Heart right ventricle (tissue), 16 donors: ENCODE data around the gene CDK5RAP2. TPM values are rescaled to one million over a fixed set of nuclear protein-coding genes. Genes with fewer than 3 reads are reported as not detected.
"Not testable (repeated sequence)": the region's sequence is repeated elsewhere in the genome, so short reads cannot be mapped to it uniquely, and the experiment has no call there.

Source experiments
- ATAC-seq, 8 donors: fragments of 200-7000 bp; cut with Tn5 transposase; one replicate each; pipeline ENCODE4 v1.9.1; 2020; ENCODE audit warnings: mild to moderate bottlenecking in 8 of 8, moderate library complexity in 8 of 8, moderate number of reproducible peaks in 1 of 8
- DNase-seq, 2 donors: peaks; one replicate each; pipeline ENCODE4 v3.0.0-alpha.2; 2020
- H3K27ac ChIP-seq, 10 donors: fragments of 200-600 bp; sonication (generic) in 2 of 10; one replicate each; pipeline versions ENCODE4 v1.5.0 to v1.8.0; 2020 to 2022; ENCODE audit warnings: mild to moderate bottlenecking in 3 of 10
- H3K27me3 ChIP-seq, 7 donors: fragments of 200-600 bp; one replicate each; pipeline ENCODE4 v1.8.0; 2021 to 2022; ENCODE audit warnings: mild to moderate bottlenecking in 2 of 7
- H3K36me3 ChIP-seq, 9 donors: fragments of 200-600 bp; sonication (generic) in 1 of 9; one replicate each; pipeline versions ENCODE4 v1.5.0 to v1.8.0; 2020 to 2022; ENCODE audit warnings: mild to moderate bottlenecking in 2 of 9
- H3K4me1 ChIP-seq, 9 donors: fragments of 200-600 bp; sonication (generic) in 1 of 9; one replicate each; pipeline versions ENCODE4 v1.5.0 to v1.8.0; 2020 to 2022; ENCODE audit warnings: mild to moderate bottlenecking in 4 of 9
- H3K4me3 ChIP-seq, 10 donors: fragments of 200-600 bp; sonication (generic) in 2 of 10; one replicate each; pipeline versions ENCODE4 v1.5.0 to v1.8.0; 2020 to 2022; ENCODE audit warnings: mild to moderate bottlenecking in 7 of 10, moderate library complexity in 2 of 10
- H3K9me3 ChIP-seq, 11 donors: fragments of 200-600 bp in 10 of 11; sonication (generic) in 2 of 11; one replicate each; pipeline versions ENCODE4 v1.5.0 to v1.8.0; 2013 to 2022; ENCODE audit warnings: mild to moderate bottlenecking in 2 of 11, control low read depth in 1 of 11, moderate library complexity in 1 of 11
- CTCF ChIP-seq, 9 donors: fragments of 200-600 bp; sonication (generic) in 2 of 9; IDR thresholded peaks; one replicate each; pipeline versions ENCODE4 v1.5.0 to v1.8.0; 2021 to 2022; ENCODE audit warnings: antibody characterized with exemption in 9 of 9, mild to moderate bottlenecking in 5 of 9, moderate library complexity in 1 of 9
- WGBS, 2 donors: extraction: QIAGEN DNeasy Blood & Tissue Kit; methylation state at CpG; one replicate each; pipeline ENCODE4 v1.1.7; 2013; ENCODE audit warnings: inconsistent platforms in 1 of 2; 5-methylcytosine and 5-hydroxymethylcytosine counted together
- intact Hi-C, 10 donors: fragments of 100-400 bp; cut with DNase I; formaldehyde crosslinking; loops; one replicate each; pipeline versions ENCODE4 v1.11.1 to v1.14.2; 2022
- polyA plus RNA-seq, 2 donors: library from polyadenylated mRNA; stranded (reverse); fragments of 200-250 nt; gene quantifications; one replicate each; pipeline ENCODE4 v1.2.3, GENCODE V29; 2013
- total RNA-seq, 10 donors: library from RNA; stranded (reverse); fragmentation: NEBNext Ultra II Directional in 3 of 10; extraction: Animal tissue kit (Norgen Biotek cat#: 25700) in 3 of 10; gene quantifications; one replicate each; pipeline versions ENCODE4 v1.2.1 to v1.2.4, GENCODE V29; 2021 to 2023
- donor health status: Arrhythmogenic right ventricular cardiomyopathy.
- donor health status: ischemic (EF 13 %, LVEDD 7.1; RV severe dilation, severe dysfunction).
- donor health status: healthy with polysubstance abuse.
- donor health status: DM: no; HTN: yes; CAD: no.
- donor health status: DM: no; HTN: no; CAD: no.
- donor health status: ischemic (EF 25% LVEDD 6.9; RV normal size, moderate dysfunction).
- donor health status: ischemic (EF 25% LVEDD 5.7; RV mildly dilated, moderate dysfunction).
- donor health status: healthy.
- donor health status: DM: yes; HTN: yes; CAD: no.
- donor health status: Ischemic cardiomyopathy.
- donor health status: ischemic (EF 35%, LVEDD 5.7; RV mildly dilated, moderate dysfunction).
- donor health status: nonischemic (EF 11% LVEDD 7.7; RV severe dilation, severe dysfunction).
- donor health status: DM: yes; HTN: yes; CAD: no.
- donor health status: PGD.
- donor health status: ischemic (EF 29% LVEDD 5.4; RV normal size, mild dysfunction).
- donor health status: nonischemic (EF 23%, LVEDD 6.1; RV moderate dilation, normal function).

CDK5RAP2 gene
- total and polyA plus RNA-seq, 12 donors, result 21.6 to 80.1 (median 53.4) TPM

DNA sequence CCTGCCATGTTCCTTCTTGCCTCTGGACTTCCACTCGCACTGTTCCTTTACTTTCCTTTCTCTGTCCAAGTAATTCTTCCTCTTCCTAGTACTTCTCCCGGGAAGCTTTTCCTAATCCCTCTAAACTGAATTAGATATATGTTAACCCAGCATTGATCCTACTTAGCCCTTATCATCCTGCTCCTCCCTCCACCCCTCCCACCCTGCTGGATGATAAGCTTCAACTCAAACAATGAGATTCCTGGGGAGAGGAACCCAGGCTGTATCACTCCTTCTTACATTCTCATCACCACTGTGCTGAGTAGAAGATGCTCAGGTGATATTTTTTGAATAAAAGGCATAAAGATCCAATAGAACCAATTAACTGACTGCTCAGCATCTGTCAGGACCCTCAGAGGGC lies 45.7 kb downstream of the CDK5RAP2 start:
- DNase-seq, result no peak
- intact Hi-C loops, result no loop called here
- Histone ChIP-seq H3K27ac (no peak overlapping the region), H3K9me3 (no peaks in the 10 kb centered on the region), H3K4me3 (no peak overlapping the region), H3K4me1 (peaks cover 0 to 19% (median 11%) of the 10 kb centered on the region in 9 donors), H3K27me3 (no peaks in the 10 kb centered on the region), H3K36me3 (peaks cover 0 to 93% (median 23%) of the 10 kb centered on the region in 9 donors)
- no peak for ATAC-seq
- 60 to 73% methylated on average over 2 of the region's 2 CpGs for WGBS, 2 donors
- no peak for TF ChIP-seq CTCF (IDR thresholded peaks at IDR 0.05)

- no peak for TF ChIP-seq CTCF (IDR thresholded peaks at IDR 0.05)
- Histone ChIP-seq H3K4me1 (peaks cover 0 to 11% (median 0%) of the 10 kb centered on the region in 9 donors), H3K9me3 (no peaks in the 10 kb centered on the region), H3K27me3 (no peaks in the 10 kb centered on the region), H3K36me3 (peaks cover 0 to 93% (median 34%) of the 10 kb centered on the region in 9 donors), H3K4me3 (no peak overlapping the region), H3K27ac (no peak overlapping the region)
- intact Hi-C loops, result no loop called here
- DNase-seq (no peak), ATAC-seq (no peak)
- 93 to 95% methylated on average over 10 of the region's 10 CpGs for WGBS, 2 donors
Measured at GRCh38 chr9:120532891-120533290, 47.1 kb downstream of the CDK5RAP2 start.

- DNase-seq (no peak), ATAC-seq (peak in 7 of 8 donors; percentile 20 to 87 (median 74))
- Histone ChIP-seq H3K27ac (no peak overlapping the region), H3K4me1 (peaks cover 0 to 11% (median 0%) of the 10 kb centered on the region in 9 donors), H3K9me3 (no peaks in the 10 kb centered on the region), H3K4me3 (no peak overlapping the region), H3K27me3 (no peaks in the 10 kb centered on the region), H3K36me3 (peaks cover 0 to 93% (median 34%) of the 10 kb centered on the region in 9 donors)
- no peak for TF ChIP-seq CTCF (IDR thresholded peaks at IDR 0.05)
- intact Hi-C loops, result no loop called here
- 69 to 85% methylated on average over 6 of the region's 6 CpGs for WGBS, 2 donors
Measured at GRCh38 chr9:120532475-120532874, 47.5 kb downstream of the CDK5RAP2 start.

DNA sequence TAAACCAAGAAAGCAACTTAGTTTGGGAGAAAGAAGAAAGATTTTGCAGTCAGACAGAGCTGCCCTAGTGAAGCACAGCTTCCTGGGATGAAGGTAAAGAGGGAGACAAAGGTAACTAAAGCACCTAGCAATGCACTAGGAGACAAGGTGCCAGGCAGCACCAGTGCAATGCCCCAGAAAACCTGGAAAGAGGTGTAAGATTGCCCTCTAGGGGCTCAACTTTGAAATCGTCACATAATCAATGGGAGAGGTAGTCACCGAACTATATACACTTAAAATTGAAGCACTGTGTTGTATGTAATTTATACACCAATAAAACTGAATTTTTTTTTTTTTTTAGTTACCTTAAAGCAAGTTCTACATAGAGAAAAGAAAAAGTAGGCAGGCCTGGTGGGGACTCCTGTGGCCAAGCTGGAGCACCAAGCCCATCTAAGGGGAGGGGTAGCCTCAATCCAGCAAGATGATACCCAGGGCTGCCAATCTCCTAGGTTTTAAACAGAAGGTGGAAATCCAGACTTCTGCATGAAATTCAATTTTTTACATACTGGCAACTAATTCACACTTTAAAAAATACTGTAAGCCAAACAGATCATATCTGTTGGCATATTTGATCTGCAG lies 48.2 kb downstream of the CDK5RAP2 start:
- TF ChIP-seq CTCF (IDR thresholded peaks at IDR 0.05), result peak in 7 of 9 donors; percentile 20 to 51 (median 36)
- no peak overlapping the region for H3K4me3 ChIP-seq
- DNase-seq, result no peak
- 70 to 88% methylated on average over 2 of the region's 2 CpGs for WGBS, 2 donors
- intact Hi-C loops, result no loop called here
- H3K9me3 ChIP-seq, result no peaks in the 10 kb centered on the region
- peaks cover 0 to 11% (median 0%) of the 10 kb centered on the region in 9 donors for H3K4me1 ChIP-seq
- H3K27me3 ChIP-seq, result no peaks in the 10 kb centered on the region
- peak in 5 of 8 donors; percentile 45 to 65 (median 55) for ATAC-seq
- H3K36me3 ChIP-seq, result peaks cover 2 to 93% (median 36%) of the 10 kb centered on the region in 9 donors
- H3K27ac ChIP-seq, result no peak overlapping the region

GRCh38 chr9:120530220-120530832 lies 49.6 kb downstream of the CDK5RAP2 start:
- H3K27me3 ChIP-seq, H3K4me3 ChIP-seq, H3K27ac ChIP-seq, intact Hi-C loops, H3K9me3 ChIP-seq, ATAC-seq, DNase-seq: not testable (repeated sequence)
- 86 to 90% methylated on average over 6 of the region's 6 CpGs for WGBS, 2 donors
- Histone ChIP-seq H3K36me3 (peaks cover 2 to 93% (median 32%) of the 10 kb centered on the region in 9 donors), H3K4me1 (peaks cover 0 to 11% (median 0%) of the 10 kb centered on the region in 9 donors)
